Psoas muscle (tissue), 8 donors: Measurements from ENCODE around the gene MST1. TPM values are rescaled to one million over a fixed set of nuclear protein-coding genes. Genes with fewer than 3 reads are reported as not detected.

ENCODE experiments used
- ATAC-seq, 4 donors: fragments of 200-7000 bp; cut with Tn5 transposase; one replicate each; pipeline ENCODE4 v1.9.1; 2020; ENCODE audit warnings: moderate library complexity in 3 of 4, mild to moderate bottlenecking in 2 of 4
- DNase-seq, 2 donors: peaks; one replicate each; pipeline ENCODE4 v3.0.0-alpha.2; 2020
- H3K27ac ChIP-seq: fragments of 200-600 bp; one replicate; pipeline ENCODE4 v1.8.0; 2022
- H3K27me3 ChIP-seq, 3 donors: fragments of 200-600 bp in 1 of 3; one replicate each; pipeline versions ENCODE4 v1.6.1 to v1.8.0; 2013 to 2022; ENCODE audit warnings: low read length in 2 of 3, mild to moderate bottlenecking in 2 of 3, moderate library complexity in 1 of 3; ENCODE audit not compliant: insufficient read depth in 3 of 3
- H3K36me3 ChIP-seq, 2 donors: fragments of 200-600 bp in 1 of 2; one replicate each; pipeline versions ENCODE4 v1.6.1 to v1.8.0; 2013 to 2022; ENCODE audit warnings: low read depth in 1 of 2, mild to moderate bottlenecking in 1 of 2, moderate library complexity in 1 of 2; ENCODE audit not compliant: insufficient read depth in 1 of 2
- H3K4me1 ChIP-seq: fragments of 200-600 bp; one replicate; pipeline ENCODE4 v1.8.0; 2022
- H3K4me3 ChIP-seq: fragments of 200-600 bp; one replicate; pipeline ENCODE4 v1.8.0; 2022; ENCODE audit warnings: mild to moderate bottlenecking
- H3K9me3 ChIP-seq: fragments of 200-600 bp; one replicate; pipeline ENCODE4 v1.8.0; 2022
- WGBS, 3 donors: extraction: QIAGEN DNeasy Blood & Tissue Kit; methylation state at CpG; one replicate each; pipeline versions ENCODE4 v1.1.6 to v1.1.7; 2013; 5-methylcytosine and 5-hydroxymethylcytosine counted together
- intact Hi-C, 2 donors: fragments of 100-400 bp; cut with DNase I; formaldehyde crosslinking; loops; one replicate each; pipeline versions ENCODE4 v1.11.0 to v1.14.2; 2022
- polyA plus RNA-seq, 3 donors: library from polyadenylated mRNA; stranded (reverse); fragments of 200-250 nt; gene quantifications; one replicate each; pipeline ENCODE4 v1.2.3, GENCODE V29; 2013
- total RNA-seq, 4 donors: library from RNA; stranded (reverse); fragmentation: NEBNext Ultra II Directional in 2 of 4; extraction: Animal tissue kit (Norgen Biotek cat#: 25700) in 2 of 4; gene quantifications; one replicate each; pipeline versions ENCODE4 v1.2.1 to v1.2.4, GENCODE V29; 2021 to 2023
- TF ChIP-seq, protein P1 (sequence below): fragments of 200-600 bp; IDR thresholded peaks from one replicate; pipeline ENCODE4 v1.8.0; 2022; ENCODE audit warnings: antibody characterized with exemption
- donor health status: healthy with polysubstance abuse.
- donor health status: DM: no; HTN: no; CAD: no; lungs with moderate emphysema.
- donor health status: Bipolar disorder and iron deficiency.
- donor health status: healthy.
- donor health status: DM: yes; HTN: yes; CAD: no.
- donor health status: DM: no; HTN: no; CAD: no.
- donor health status: DM: no; HTN: no; CAD: no.
- donor health status: DM: yes; HTN: yes; CAD: no.

MST1 gene
- total and polyA plus RNA-seq, 7 donors = 1.4 to 7.0 (median 3.2) TPM

DNA sequence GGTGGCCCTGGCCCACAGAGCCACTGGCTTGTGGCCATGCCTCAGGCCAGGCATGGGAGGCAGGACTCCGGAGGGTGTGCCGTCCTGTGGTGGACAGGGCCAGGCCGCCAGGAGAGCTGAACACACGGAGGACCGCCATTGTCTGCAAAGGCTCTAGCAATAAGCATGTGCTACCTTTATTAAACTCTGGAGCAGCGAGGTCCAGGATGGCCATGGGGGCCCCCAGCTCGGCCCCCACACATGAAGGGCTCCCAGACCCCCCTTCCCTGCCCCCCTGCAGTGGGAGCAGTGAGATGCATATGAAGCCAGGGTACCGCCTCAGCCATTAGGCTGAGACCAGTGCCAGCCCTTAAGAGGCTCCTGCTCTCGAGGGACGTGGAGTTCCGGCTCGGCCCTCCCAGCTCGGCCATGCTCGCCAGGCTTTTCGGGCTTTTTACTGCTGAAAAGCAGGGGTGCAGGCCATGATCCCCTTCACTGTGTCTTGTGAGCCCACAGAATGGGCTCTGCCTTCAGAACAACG is 27.5 kb upstream of the MST1 start:
- WGBS, 3 donors = 82 to 88% (median 82%) methylated on average over 15 to 16 of the region's 16 CpGs
- no peak overlapping the region for H3K27ac ChIP-seq
- H3K36me3 ChIP-seq = peaks cover 0 to 63% of the 10 kb centered on the region in 2 donors
- ATAC-seq (no peak), DNase-seq (no peak)
- no peaks in the 10 kb centered on the region for H3K27me3 ChIP-seq
- intact Hi-C loops = loop anchor here in 1 of 2 donors (5.0 kb wide), 1 partner anchor 126 kb away; no protein-coding TSS in a partner anchor
- TF ChIP-seq, protein P1, sequence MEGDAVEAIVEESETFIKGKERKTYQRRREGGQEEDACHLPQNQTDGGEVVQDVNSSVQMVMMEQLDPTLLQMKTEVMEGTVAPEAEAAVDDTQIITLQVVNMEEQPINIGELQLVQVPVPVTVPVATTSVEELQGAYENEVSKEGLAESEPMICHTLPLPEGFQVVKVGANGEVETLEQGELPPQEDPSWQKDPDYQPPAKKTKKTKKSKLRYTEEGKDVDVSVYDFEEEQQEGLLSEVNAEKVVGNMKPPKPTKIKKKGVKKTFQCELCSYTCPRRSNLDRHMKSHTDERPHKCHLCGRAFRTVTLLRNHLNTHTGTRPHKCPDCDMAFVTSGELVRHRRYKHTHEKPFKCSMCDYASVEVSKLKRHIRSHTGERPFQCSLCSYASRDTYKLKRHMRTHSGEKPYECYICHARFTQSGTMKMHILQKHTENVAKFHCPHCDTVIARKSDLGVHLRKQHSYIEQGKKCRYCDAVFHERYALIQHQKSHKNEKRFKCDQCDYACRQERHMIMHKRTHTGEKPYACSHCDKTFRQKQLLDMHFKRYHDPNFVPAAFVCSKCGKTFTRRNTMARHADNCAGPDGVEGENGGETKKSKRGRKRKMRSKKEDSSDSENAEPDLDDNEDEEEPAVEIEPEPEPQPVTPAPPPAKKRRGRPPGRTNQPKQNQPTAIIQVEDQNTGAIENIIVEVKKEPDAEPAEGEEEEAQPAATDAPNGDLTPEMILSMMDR = no peak
- no peaks in the 10 kb centered on the region for H3K9me3 ChIP-seq
- peaks cover 35% of the 10 kb centered on the region for H3K4me1 ChIP-seq
- no peak overlapping the region for H3K4me3 ChIP-seq

DNA sequence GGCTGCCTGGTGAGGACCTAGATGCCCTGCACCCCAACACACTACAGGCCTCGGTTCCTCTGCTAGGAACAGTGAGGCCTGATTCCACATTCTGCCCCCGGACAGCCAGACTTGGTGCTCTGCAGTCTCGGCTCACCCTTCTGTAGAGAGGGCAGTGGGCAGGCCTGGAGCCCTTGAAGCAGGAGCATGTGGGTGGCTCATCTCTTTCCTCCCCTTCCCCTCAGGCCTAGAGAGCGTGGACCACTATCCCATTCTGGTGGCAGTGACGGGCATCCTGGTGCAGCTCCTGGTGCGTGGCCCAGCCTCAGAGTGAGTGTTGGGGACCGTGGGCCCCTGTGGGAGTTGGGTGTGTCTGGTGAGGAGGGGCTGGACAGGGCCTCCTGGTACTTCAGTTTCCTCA is 26.9 kb upstream of the MST1 start:
- Histone ChIP-seq H3K9me3 (no peaks in the 10 kb centered on the region), H3K4me3 (no peak overlapping the region), H3K27me3 (no peaks in the 10 kb centered on the region), H3K36me3 (peaks cover 0 to 63% of the 10 kb centered on the region in 2 donors), H3K27ac (no peak overlapping the region), H3K4me1 (peaks cover 35% of the 10 kb centered on the region)
- TF ChIP-seq, protein P1 = no peak
- no peak for ATAC-seq
- DNase-seq = no peak
- intact Hi-C loops = loop anchor here in 1 of 2 donors (5.0 kb wide), 1 partner anchor 126 kb away; no protein-coding TSS in a partner anchor
- 88 to 95% (median 90%) methylated on average over 7 of the region's 7 CpGs for WGBS, 3 donors

DNA sequence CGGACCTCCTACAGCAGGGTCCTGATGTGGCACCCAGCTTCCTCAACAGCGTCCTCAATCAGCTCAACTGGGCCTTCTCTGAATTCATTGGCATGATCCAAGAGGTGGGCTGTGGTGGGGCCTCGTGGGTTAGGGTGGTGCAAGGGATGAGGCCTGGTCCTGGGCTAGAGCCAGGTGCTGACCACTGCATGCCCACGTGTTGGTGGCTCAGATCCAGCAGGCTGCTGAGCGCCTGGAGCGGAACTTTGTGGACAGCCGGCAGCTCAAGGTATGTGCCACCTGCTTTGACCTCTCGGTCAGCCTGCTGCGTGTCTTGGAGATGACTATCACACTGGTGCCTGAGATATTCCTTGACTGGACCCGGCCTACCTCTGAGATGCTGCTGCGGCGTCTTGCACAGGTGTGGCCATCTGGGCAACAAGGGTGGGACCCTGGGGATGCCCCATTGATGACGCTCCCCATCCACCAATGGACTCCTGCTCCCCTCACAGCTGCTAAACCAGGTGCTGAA is 26.4 kb upstream of the MST1 start:
- no peak overlapping the region for H3K4me3 ChIP-seq
- ATAC-seq (no peak), DNase-seq (no peak)
- H3K27ac ChIP-seq = no peak overlapping the region
- TF ChIP-seq, protein P1 = no peak
- no peaks in the 10 kb centered on the region for H3K9me3 ChIP-seq
- intact Hi-C loops = loop anchor here in 1 of 2 donors (5.0 kb wide), 1 partner anchor 127 kb away; no protein-coding TSS in a partner anchor
- whole genome bisulfite sequencing, 3 donors = 63 to 77% (median 65%) methylated on average over 13 of the region's 13 CpGs
- peaks cover 0 to 63% of the 10 kb centered on the region in 2 donors for H3K36me3 ChIP-seq
- H3K4me1 ChIP-seq = peaks cover 35% of the 10 kb centered on the region
- no peaks in the 10 kb centered on the region for H3K27me3 ChIP-seq

DNA sequence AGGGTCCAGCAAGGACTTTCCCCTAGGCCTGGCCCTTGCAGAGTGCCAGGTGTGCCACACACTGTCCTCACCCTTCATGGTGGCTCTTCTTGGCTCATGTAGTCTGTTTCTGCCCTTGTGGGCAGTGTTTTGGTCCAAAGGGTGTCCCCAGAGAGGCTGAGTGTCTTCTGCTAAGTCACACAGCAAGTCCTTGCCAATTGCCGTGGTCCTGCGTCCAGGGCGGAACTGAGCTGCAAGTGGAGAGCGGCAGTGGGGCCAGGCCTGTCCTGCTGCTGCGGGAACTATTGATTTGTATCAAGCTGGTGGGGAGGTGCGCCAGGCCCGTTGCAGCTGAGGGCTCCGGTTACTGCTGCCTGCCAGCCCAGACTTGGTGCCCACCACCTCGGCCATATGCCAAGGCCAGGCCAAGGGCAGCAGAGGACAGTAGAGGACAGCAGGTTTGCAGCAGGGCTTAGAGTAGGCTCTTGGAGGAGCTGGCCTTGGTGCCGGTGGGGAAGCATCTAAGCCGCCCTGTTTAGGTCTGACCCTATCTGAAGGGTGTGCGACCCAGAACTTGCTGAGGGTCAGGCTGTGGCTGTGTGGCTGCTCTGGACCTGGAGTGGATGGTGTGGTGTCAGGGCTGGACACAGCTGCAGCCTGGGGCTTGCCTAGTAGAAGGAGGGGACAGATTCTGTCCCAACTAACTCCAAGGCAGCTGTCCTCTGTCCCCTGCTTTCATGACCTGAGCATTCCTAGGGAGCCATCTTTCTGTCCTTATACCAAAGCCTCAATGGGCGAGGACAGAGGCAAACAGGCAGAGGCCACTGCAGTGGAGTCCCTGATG is 25.7 kb upstream of the MST1 start:
- Histone ChIP-seq H3K27ac (peak overlapping the region; percentile 53), H3K4me1 (peaks cover 35% of the 10 kb centered on the region), H3K4me3 (no peak overlapping the region), H3K9me3 (no peaks in the 10 kb centered on the region), H3K36me3 (peaks cover 0 to 61% of the 10 kb centered on the region in 2 donors), H3K27me3 (no peaks in the 10 kb centered on the region)
- intact Hi-C loops = loop anchor here in 1 of 2 donors (5.0 kb wide), 1 partner anchor 127 kb away; no protein-coding TSS in a partner anchor
- 26 to 61% (median 46%) methylated on average over 13 of the region's 13 CpGs for WGBS, 3 donors
- ATAC-seq = no peak
- TF ChIP-seq, protein P1 = no peak
- DNase-seq = no peak
